Testis (tissue), 3 donors: ENCODE data around the gene LENG1. TPM values are rescaled to one million over a fixed set of nuclear protein-coding genes. Genes with fewer than 3 reads are reported as not detected.
A peak's percentile ranks its signal among the peaks of the same experiment; 100 is the strongest.

Experiments used
- DNase-seq: peaks from one replicate; pipeline ENCODE4 v3.0.0-alpha.2; 2019
- H3K27ac ChIP-seq, 2 donors: fragments of 200-600 bp; sonication (generic); one replicate each; pipeline ENCODE4 v1.5.1; 2019
- H3K27me3 ChIP-seq: fragments of 200-600 bp; sonication (generic); one replicate; pipeline ENCODE4 v1.5.1; 2019
- H3K36me3 ChIP-seq: fragments of 200-600 bp; sonication (generic); one replicate; pipeline ENCODE4 v1.5.1; 2017; ENCODE audit warnings: low read depth; ENCODE audit errors: missing control alignments
- H3K4me1 ChIP-seq: fragments of 200-600 bp; sonication (generic); one replicate; pipeline ENCODE4 v1.5.1; 2019
- H3K4me3 ChIP-seq, 2 donors: fragments of 200-600 bp; sonication (generic); one replicate each; pipeline ENCODE4 v1.5.1; 2017 to 2019
- H3K9me3 ChIP-seq: fragments of 200-600 bp; sonication (generic); one replicate; pipeline ENCODE4 v1.5.1; 2017
- POLR2A ChIP-seq: fragments of 450-650 bp; IDR thresholded peaks from one replicate; pipeline ENCODE4 v1.6.1; 2017; ENCODE audit warnings: antibody characterized with exemption, mild to moderate bottlenecking, moderate library complexity
- WGBS, 2 donors: methylation state at CpG; one replicate each; pipeline ENCODE4 v1.1.5; 2018; 5-methylcytosine and 5-hydroxymethylcytosine counted together
- intact Hi-C: fragments of 100-400 bp; cut with DNase I; formaldehyde crosslinking; loops from one replicate; pipeline ENCODE4 v1.15.1; 2023; ENCODE audit warnings: low total_unique reads
- polyA plus RNA-seq: library from polyadenylated mRNA; stranded (reverse); fragments of 350-450 nt; fragmentation: Illumina TruSeq; extraction: RNeasy Lipid Tissue Mini Kit (QIAGEN cat#74804); gene quantifications from one replicate; pipeline ENCODE4 v1.2.3, GENCODE V29; 2014; ENCODE audit warnings: low read depth, low replicate concordance; ENCODE audit not compliant: insufficient read depth
- total RNA-seq, 2 donors: library from RNA; depleted of rRNA; stranded (reverse); fragments of >200 nt; gene quantifications; one replicate each; pipeline ENCODE4 v1.2.3, GENCODE V29; 2016
- TF ChIP-seq, protein P1 (sequence below), 3 experiments: fragments of 450-650 bp in 2 of 3; fragments of 200-600 bp in 1 of 3; sonication (generic) in 1 of 3; IDR thresholded peaks; one replicate each; pipeline ENCODE4 v1.5.1; 2016 to 2019; ENCODE audit warnings: antibody characterized with exemption in 3 of 3, mild to moderate bottlenecking in 2 of 3, moderate library complexity in 1 of 3

LENG1 gene
- total and polyA plus RNA-seq, 3 donors from 2014 or later, result 10.2 to 20.6 (median 12.8) TPM

DNA sequence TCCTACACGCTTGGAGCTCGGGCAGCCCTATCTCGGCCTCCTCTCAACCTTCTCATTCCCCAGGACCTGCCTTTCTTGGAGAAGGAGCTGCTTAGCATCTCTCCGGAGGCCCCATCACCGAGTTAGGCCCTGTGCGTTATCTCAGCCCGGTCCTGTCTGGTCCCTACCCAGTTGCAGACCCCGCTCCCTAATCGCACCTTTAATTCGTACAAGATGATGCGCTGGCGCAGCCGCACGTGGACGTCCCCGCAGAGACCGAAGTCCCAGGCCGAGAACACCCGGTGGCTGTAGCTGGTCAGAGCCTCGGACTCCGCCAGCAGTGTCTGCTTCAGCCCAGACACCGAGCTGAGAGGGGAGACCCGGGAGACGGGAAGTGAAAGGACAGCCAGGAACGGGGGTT is 5.7 kb upstream of the LENG1 start:
- 56 to 64% methylated on average over 13 to 25 of the region's 25 CpGs for WGBS, 2 donors
- Histone ChIP-seq H3K27ac (no peak overlapping the region), H3K36me3 (no peaks in the 10 kb centered on the region), H3K4me1 (peaks cover 10% of the 10 kb centered on the region), H3K4me3 (no peak overlapping the region), H3K27me3 (no peaks in the 10 kb centered on the region), H3K9me3 (no peaks in the 10 kb centered on the region)
- no peak for TF ChIP-seq POLR2A
- DNase-seq, result no peak
- intact Hi-C loops, result no loop called here

DNA sequence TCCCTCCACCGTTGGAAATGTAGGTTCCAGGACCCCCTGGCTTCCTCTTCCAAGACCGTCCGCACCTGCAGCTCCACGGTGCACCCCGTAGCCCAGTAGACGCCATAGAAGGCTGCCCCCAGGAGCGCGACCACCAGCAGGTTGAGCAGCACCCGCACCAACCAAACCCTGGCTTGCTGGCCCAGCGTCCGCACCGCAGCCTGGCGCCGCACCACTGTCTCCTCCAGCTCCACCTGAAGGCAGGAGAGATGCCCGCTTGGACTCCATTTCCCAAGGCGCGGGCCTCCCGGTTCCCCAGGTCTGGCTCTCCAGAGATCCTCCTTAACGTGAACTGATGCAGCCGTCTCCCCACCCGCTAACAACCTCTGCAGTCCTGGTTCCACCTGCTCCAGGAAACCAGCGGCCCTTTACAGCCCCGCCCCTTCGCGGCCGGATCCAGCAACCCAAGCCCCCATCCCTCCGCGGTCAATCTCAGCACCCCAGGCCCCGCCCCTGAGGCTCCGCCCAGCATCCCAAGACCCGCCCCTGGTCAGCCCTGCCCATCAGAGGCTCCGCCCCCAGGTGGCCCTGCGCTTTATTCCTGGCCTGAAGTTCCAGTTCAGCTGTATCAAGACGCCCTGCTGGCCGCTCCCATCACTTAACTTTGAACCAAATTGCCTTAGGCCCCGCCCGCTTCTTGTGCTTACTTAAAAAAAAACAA is 5.0 kb upstream of the LENG1 start:
- no peaks in the 10 kb centered on the region for H3K9me3 ChIP-seq
- no peaks in the 10 kb centered on the region for H3K27me3 ChIP-seq
- H3K4me3 ChIP-seq, result no peak overlapping the region
- DNase-seq, result peak; percentile 65
- no peak for TF ChIP-seq POLR2A
- TF ChIP-seq, protein P1, sequence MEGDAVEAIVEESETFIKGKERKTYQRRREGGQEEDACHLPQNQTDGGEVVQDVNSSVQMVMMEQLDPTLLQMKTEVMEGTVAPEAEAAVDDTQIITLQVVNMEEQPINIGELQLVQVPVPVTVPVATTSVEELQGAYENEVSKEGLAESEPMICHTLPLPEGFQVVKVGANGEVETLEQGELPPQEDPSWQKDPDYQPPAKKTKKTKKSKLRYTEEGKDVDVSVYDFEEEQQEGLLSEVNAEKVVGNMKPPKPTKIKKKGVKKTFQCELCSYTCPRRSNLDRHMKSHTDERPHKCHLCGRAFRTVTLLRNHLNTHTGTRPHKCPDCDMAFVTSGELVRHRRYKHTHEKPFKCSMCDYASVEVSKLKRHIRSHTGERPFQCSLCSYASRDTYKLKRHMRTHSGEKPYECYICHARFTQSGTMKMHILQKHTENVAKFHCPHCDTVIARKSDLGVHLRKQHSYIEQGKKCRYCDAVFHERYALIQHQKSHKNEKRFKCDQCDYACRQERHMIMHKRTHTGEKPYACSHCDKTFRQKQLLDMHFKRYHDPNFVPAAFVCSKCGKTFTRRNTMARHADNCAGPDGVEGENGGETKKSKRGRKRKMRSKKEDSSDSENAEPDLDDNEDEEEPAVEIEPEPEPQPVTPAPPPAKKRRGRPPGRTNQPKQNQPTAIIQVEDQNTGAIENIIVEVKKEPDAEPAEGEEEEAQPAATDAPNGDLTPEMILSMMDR (IDR thresholded peaks at IDR 0.05), result no peak
- peaks cover 10% of the 10 kb centered on the region for H3K4me1 ChIP-seq
- 5 to 15% methylated on average over 16 to 37 of the region's 37 CpGs for WGBS, 2 donors
- no peak overlapping the region for H3K27ac ChIP-seq
- no peaks in the 10 kb centered on the region for H3K36me3 ChIP-seq
- intact Hi-C loops, result no loop called here

DNA sequence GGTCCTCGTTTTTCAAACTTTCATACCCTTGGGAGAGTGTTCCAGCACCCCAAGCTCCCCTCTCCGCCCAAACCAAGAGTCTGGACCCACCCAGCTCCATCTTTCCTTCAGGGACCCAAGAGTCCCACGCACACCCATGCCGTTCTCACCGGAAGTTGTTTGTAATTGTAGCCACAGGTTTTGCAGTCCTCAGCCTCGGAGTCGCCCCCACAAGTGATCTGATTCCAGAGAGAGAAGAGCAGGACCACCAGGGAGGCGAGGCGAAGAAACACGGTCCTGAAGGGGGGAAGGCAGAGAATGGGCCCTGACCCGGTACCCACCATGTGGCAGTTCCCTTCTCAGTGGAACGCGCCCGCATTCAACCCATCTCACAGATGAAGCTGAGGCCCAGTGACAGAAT is 3.4 kb upstream of the LENG1 start:
- H3K27ac ChIP-seq, result no peak overlapping the region

DNA sequence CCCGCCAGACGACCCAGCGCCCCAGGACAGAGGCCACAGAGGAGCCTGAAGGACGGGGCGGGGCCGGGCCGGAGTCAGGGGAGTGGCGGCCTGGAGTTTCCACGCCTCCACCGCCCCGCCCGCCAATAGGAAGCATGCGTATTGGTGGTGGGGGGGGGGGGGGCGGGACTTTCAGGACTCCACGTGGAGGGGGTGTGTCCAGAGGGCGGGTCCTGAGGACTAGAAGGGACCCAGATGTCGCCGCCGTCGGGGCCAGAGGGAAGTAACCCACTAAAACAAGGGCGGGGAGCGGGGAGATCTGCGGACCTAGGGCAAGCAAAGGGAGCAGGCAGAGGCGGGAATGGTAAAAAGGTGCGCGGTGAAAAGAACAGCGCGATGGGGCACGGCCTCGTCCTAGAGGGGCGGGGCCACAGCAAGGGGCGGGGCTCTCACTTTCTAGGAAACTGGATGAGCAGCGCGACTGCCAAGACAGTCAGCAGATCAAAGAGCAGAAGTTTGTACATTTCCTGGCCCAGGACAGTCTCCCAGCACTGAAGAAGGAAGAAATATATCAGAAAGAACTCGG is 2.8 kb upstream of the LENG1 start:
- DNase-seq, result peak; percentile 88
- Histone ChIP-seq H3K36me3 (no peaks in the 10 kb centered on the region), H3K27ac (no peak overlapping the region), H3K27me3 (no peaks in the 10 kb centered on the region), H3K4me3 (peak overlapping the region; percentile 21 to 40), H3K4me1 (peaks cover 20% of the 10 kb centered on the region), H3K9me3 (no peaks in the 10 kb centered on the region)
- TF ChIP-seq, protein P1 (IDR thresholded peaks at IDR 0.05), result no peak
- TF ChIP-seq POLR2A, result no peak
- WGBS, 2 donors, result 1 to 2% methylated on average over 21 to 35 of the region's 35 CpGs
- intact Hi-C loops, result no loop called here

More for the DNA sequence above, 3.4 kb upstream of the LENG1 start:
- intact Hi-C loops, result no loop called here
- Histone ChIP-seq H3K4me3 (no peak overlapping the region), H3K4me1 (peaks cover 20% of the 10 kb centered on the region), H3K36me3 (no peaks in the 10 kb centered on the region), H3K27me3 (no peaks in the 10 kb centered on the region), H3K9me3 (no peaks in the 10 kb centered on the region)
- 46 to 56% methylated on average over 14 of the region's 14 CpGs for whole genome bisulfite sequencing, 2 donors
- TF ChIP-seq POLR2A, result no peak
- TF ChIP-seq, protein P1 (IDR thresholded peaks at IDR 0.05), result no peak
- DNase-seq, result no peak

DNA sequence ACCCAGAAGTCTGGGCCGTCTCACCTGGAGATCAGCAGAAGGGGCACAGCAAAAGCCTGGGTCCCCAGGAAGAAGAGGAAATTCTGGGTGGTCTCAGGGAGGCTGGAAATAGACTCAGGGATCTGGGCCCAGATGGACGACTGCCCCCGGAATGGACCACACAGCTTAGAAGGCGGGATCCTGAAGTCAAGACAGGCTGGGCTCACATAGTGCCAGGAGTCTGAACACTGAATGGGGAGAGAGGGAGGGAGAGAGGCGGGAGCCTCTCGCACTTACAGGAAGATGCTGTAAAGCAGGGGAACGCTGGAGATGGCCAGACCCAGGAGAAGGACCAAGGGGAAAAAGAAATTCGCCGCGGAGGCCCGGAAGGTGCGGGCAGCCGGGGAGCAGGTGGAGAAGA is 1.3 kb upstream of the LENG1 start:
- no peak for DNase-seq
- Histone ChIP-seq H3K4me1 (peaks cover 20% of the 10 kb centered on the region), H3K27ac (peak overlapping the region; percentile 82 to 83), H3K36me3 (no peaks in the 10 kb centered on the region), H3K27me3 (no peaks in the 10 kb centered on the region), H3K9me3 (no peaks in the 10 kb centered on the region), H3K4me3 (peak overlapping the region in 1 of 2 donors; percentile 76)
- 17 to 22% methylated on average over 13 of the region's 13 CpGs for WGBS, 2 donors
- intact Hi-C loops, result no loop called here
- TF ChIP-seq POLR2A, result no peak
- TF ChIP-seq, protein P1 (IDR thresholded peaks at IDR 0.05), result no peak
